ENCODE data around the gene EMSY. TPM values are rescaled to one million over a fixed set of nuclear protein-coding genes. Genes with fewer than 3 reads are reported as not detected.

The EMSY gene
- total RNA-seq, 1 experiment from 2014 or later = 19.7 TPM

DNA sequence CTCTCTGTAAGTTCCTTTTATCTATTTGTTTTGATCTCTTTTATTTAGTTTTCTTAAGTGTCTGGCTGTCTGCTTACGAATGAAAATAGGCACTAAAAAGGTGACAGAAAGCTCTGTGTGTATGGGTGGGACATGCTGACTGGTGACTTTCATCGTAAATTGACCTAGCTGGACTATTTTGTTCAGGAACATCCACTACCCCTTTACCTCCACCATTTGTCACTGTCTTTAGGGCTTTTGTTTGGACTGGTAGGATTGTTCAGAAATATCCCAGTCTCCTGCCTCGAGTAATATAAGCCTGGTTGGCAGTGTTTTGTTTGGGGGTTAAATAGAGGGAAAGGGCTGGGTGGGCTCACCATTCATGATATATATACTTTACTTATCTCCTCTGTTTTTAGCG lies 20.9 kb downstream of the EMSY start:
- no TSS peak for BruUV-seq (replicated peaks)
- intact Hi-C loops (cut with micrococcal nuclease) = no loop called here
- no peak overlapping the region for H3K4me3 Mint-ChIP-seq (ENCODE audit: unreplicated experiment)
- TF ChIP-seq, protein P1, sequence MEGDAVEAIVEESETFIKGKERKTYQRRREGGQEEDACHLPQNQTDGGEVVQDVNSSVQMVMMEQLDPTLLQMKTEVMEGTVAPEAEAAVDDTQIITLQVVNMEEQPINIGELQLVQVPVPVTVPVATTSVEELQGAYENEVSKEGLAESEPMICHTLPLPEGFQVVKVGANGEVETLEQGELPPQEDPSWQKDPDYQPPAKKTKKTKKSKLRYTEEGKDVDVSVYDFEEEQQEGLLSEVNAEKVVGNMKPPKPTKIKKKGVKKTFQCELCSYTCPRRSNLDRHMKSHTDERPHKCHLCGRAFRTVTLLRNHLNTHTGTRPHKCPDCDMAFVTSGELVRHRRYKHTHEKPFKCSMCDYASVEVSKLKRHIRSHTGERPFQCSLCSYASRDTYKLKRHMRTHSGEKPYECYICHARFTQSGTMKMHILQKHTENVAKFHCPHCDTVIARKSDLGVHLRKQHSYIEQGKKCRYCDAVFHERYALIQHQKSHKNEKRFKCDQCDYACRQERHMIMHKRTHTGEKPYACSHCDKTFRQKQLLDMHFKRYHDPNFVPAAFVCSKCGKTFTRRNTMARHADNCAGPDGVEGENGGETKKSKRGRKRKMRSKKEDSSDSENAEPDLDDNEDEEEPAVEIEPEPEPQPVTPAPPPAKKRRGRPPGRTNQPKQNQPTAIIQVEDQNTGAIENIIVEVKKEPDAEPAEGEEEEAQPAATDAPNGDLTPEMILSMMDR (IDR thresholded peaks at IDR 0.05; ENCODE audit: unreplicated experiment) = no peak
- peaks cover 42% of the 10 kb centered on the region for H3K36me3 Mint-ChIP-seq (ENCODE audit: insufficient read depth, unreplicated experiment)
- no peaks in the 10 kb centered on the region for H3K9me3 Mint-ChIP-seq (ENCODE audit: unreplicated experiment)
- ChIA-PET CTCF (interaction anchor here (0.6 to 0.7 kb wide), 2 partner anchors 34 to 617 kb away, joined by 3 read pairs; no protein-coding TSS in a partner anchor), POLR2A (interaction anchor here (0.6 to 0.9 kb wide), 2 partner anchors 16 to 107 kb away, joined by 3 read pairs; no protein-coding TSS in a partner anchor)
- no peaks in the 10 kb centered on the region for H3K27me3 Mint-ChIP-seq (ENCODE audit: insufficient read depth, unreplicated experiment)
- H3K4me1 Mint-ChIP-seq (ENCODE audit: insufficient read depth, unreplicated experiment) = no peaks in the 10 kb centered on the region
- no peak for DNase-seq (ENCODE audit: unreplicated experiment)
- no peak overlapping the region for H3K27ac Mint-ChIP-seq (ENCODE audit: low read depth, unreplicated experiment)

DNA sequence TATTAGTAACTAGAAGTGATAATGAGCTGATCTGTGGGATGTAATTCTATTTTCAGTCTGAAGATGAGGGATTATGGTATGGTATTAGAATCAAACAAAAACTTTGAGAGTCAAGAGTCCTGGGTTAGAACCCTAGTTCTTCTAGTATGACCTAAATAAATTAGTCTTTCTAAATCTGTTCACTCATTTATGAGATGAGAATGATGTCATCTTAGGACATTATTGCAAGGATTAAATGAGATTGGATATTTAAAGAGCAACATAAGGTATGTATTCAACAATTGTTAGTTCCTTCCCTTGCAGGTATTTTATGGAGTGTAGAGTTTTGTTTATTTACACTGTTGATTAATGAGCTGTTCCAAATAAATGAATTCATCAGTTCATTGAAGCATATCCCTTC lies 21.8 kb downstream of the EMSY start:
- BruUV-seq (replicated peaks) = no TSS peak
- H3K36me3 Mint-ChIP-seq (ENCODE audit: insufficient read depth, unreplicated experiment) = peaks cover 42% of the 10 kb centered on the region
- H3K4me3 Mint-ChIP-seq (ENCODE audit: unreplicated experiment) = no peak overlapping the region
- ChIA-PET CTCF (interaction anchor here (0.7 to 0.9 kb wide), 2 partner anchors 7 to 625 kb away, joined by 3 read pairs; no protein-coding TSS in a partner anchor), POLR2A (interaction anchor here (0.6 to 1.4 kb wide), 4 partner anchors 22 to 941 kb away, joined by 3 to 6 read pairs (median 4); partner anchors contain the start of gene EMSY)
- no peaks in the 10 kb centered on the region for H3K4me1 Mint-ChIP-seq (ENCODE audit: insufficient read depth, unreplicated experiment)
- intact Hi-C loops (cut with micrococcal nuclease) = no loop called here
- TF ChIP-seq, protein P1 (IDR thresholded peaks at IDR 0.05; ENCODE audit: unreplicated experiment) = no peak
- H3K27me3 Mint-ChIP-seq (ENCODE audit: insufficient read depth, unreplicated experiment) = no peaks in the 10 kb centered on the region
- no peak for DNase-seq (ENCODE audit: unreplicated experiment)
- peak overlapping the region; percentile 10 for H3K27ac Mint-ChIP-seq (ENCODE audit: low read depth, unreplicated experiment)
- no peaks in the 10 kb centered on the region for H3K9me3 Mint-ChIP-seq (ENCODE audit: unreplicated experiment)

DNA sequence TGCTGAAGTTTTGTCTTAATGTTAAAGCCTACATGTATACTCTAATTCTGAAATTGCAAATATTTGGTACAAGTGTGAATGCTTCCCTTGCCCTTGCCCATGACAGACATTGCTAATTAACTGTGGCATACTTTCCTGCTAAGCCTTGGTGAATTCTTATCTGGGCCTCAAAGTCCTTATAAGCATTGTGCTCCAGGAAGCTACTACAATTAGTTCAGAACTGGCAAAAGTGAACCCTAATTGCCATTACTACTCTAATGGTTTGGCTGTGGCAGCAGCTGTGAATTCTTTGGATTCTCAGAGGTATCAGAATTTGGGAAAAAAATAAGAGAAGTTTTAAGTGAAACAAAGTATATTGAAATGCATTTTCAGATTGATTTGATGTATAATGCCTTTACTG lies 24.3 kb downstream of the EMSY start:
- TF ChIP-seq, protein P1 (IDR thresholded peaks at IDR 0.05; ENCODE audit: unreplicated experiment) = no peak
- no TSS peak for BruUV-seq (replicated peaks)
- Mint-ChIP-seq H3K36me3 (ENCODE audit: insufficient read depth, unreplicated experiment) (peaks cover 47% of the 10 kb centered on the region), H3K27ac (ENCODE audit: low read depth, unreplicated experiment) (no peak overlapping the region), H3K4me3 (ENCODE audit: unreplicated experiment) (no peak overlapping the region), H3K27me3 (ENCODE audit: insufficient read depth, unreplicated experiment) (no peaks in the 10 kb centered on the region), H3K4me1 (ENCODE audit: insufficient read depth, unreplicated experiment) (no peaks in the 10 kb centered on the region), H3K9me3 (ENCODE audit: unreplicated experiment) (no peaks in the 10 kb centered on the region)
- no peak for DNase-seq (ENCODE audit: unreplicated experiment)
- ChIA-PET CTCF (interaction anchor here (0.7 kb wide), 1 partner anchor 474 kb away, joined by 4 read pairs; no protein-coding TSS in a partner anchor), POLR2A (interaction anchor here (0.7 to 2.4 kb wide), 2 partner anchors 9 to 13 kb away, joined by 3 to 8 read pairs; no protein-coding TSS in a partner anchor)
- intact Hi-C loops (cut with micrococcal nuclease) = no loop called here

DNA sequence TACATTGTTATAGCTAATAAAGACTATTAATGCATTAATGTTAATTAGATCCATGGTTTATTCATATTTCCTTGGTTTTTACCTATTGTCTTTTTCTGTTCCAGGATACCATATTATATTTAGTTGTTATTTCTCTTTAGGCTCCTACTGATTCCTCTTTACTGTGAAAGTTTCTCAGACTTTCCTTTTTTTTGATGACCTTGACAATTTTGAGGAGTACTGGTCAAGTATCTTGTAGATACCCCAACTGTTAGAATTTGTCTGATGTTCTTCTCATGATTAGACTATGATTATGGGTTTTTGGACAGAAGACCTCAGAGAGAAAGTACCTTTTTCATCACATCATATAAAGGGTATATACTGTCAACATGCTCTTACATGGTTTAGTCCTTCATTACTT lies 26.6 kb downstream of the EMSY start:
- intact Hi-C loops (cut with micrococcal nuclease) = no loop called here
- no peak overlapping the region for H3K4me3 Mint-ChIP-seq (ENCODE audit: unreplicated experiment)
- H3K4me1 Mint-ChIP-seq (ENCODE audit: insufficient read depth, unreplicated experiment) = no peaks in the 10 kb centered on the region
- no TSS peak for BruUV-seq (replicated peaks)
- TF ChIP-seq, protein P1 (IDR thresholded peaks at IDR 0.05; ENCODE audit: unreplicated experiment) = no peak
- no peaks in the 10 kb centered on the region for H3K9me3 Mint-ChIP-seq (ENCODE audit: unreplicated experiment)
- ChIA-PET CTCF (interaction anchor here (2.4 kb wide), 1 partner anchor 13 kb away, joined by 7 read pairs; no protein-coding TSS in a partner anchor), POLR2A (interaction anchor here (1.0 kb wide), 1 partner anchor 24 kb away, joined by 3 read pairs; no protein-coding TSS in a partner anchor)
- H3K27me3 Mint-ChIP-seq (ENCODE audit: insufficient read depth, unreplicated experiment) = no peaks in the 10 kb centered on the region
- peaks cover 51% of the 10 kb centered on the region for H3K36me3 Mint-ChIP-seq (ENCODE audit: insufficient read depth, unreplicated experiment)
- no peak overlapping the region for H3K27ac Mint-ChIP-seq (ENCODE audit: low read depth, unreplicated experiment)
- no peak for DNase-seq (ENCODE audit: unreplicated experiment)

All from MCF 10A (cell line).